Endodermal cell (in vitro differentiated cells): ENCODE results near the gene TMEM120A. TPM values are rescaled to one million over a fixed set of nuclear protein-coding genes. Genes with fewer than 3 reads are reported as not detected.

Experiments used
- DNase-seq: peaks from one replicate; pipeline ENCODE4 v3.0.0-alpha.2; 2017
- H3K27ac ChIP-seq: 2 replicates; pipeline ENCODE4 v1.5.1; 2013; ENCODE audit warnings: mild to moderate bottlenecking, low read depth, low read length, moderate library complexity
- H3K27me3 ChIP-seq: 2 replicates; pipeline ENCODE4 v1.6.1; 2013; ENCODE audit warnings: mild to moderate bottlenecking, low read length, moderate library complexity; ENCODE audit not compliant: insufficient read depth, control insufficient read depth, poor library complexity, severe bottlenecking
- H3K36me3 ChIP-seq: 2 replicates; pipeline ENCODE4 v1.7.0; 2013; ENCODE audit warnings: mild to moderate bottlenecking, low read length, moderate library complexity; ENCODE audit not compliant: control insufficient read depth, insufficient read depth
- H3K4me1 ChIP-seq: one replicate; pipeline ENCODE4 v1.7.0; 2013; ENCODE audit warnings: low read length; ENCODE audit not compliant: control insufficient read depth, insufficient read depth
- H3K4me3 ChIP-seq: 2 replicates; pipeline ENCODE4 v1.5.1; 2013; ENCODE audit warnings: mild to moderate bottlenecking, low read length, moderate library complexity
- H3K9ac ChIP-seq: 2 replicates; pipeline ENCODE4 v1.6.1; 2013; ENCODE audit warnings: mild to moderate bottlenecking, low read length, moderate library complexity; ENCODE audit not compliant: poor library complexity, severe bottlenecking; ENCODE audit errors: extremely low read depth
- H3K9me3 ChIP-seq: 2 replicates; pipeline ENCODE4 v1.6.1; 2013; ENCODE audit warnings: mild to moderate bottlenecking, low read length, moderate library complexity; ENCODE audit not compliant: control insufficient read depth
- H3K27ac Mint-ChIP-seq: 2 replicates; pipeline ENCODE4 v1.8.0; 2020; ENCODE audit warnings: mixed read lengths
- H3K27me3 Mint-ChIP-seq: 2 replicates; pipeline ENCODE4 v1.8.0; 2021; ENCODE audit warnings: mild to moderate bottlenecking, mixed read lengths; ENCODE audit not compliant: insufficient read depth
- H3K36me3 Mint-ChIP-seq: 2 replicates; pipeline ENCODE4 v1.8.0; 2020; ENCODE audit warnings: low read depth, mixed read lengths
- H3K4me1 Mint-ChIP-seq: 2 replicates; pipeline ENCODE4 v1.8.0; 2020; ENCODE audit warnings: mixed read lengths
- H3K4me3 Mint-ChIP-seq: 2 replicates; pipeline ENCODE4 v1.8.0; 2020; ENCODE audit warnings: mild to moderate bottlenecking, moderate library complexity, mixed read lengths
- H3K9me3 Mint-ChIP-seq: 2 replicates; pipeline ENCODE4 v1.8.0; 2020; ENCODE audit warnings: mild to moderate bottlenecking, mixed read lengths
- WGBS, 2 experiments: methylation state at CpG; one replicate each; pipeline versions ENCODE4 v1.1.5 to v1.1.7; 2013; ENCODE audit warnings: missing lambda C conversion rate in 2 of 2, mixed read lengths in 1 of 2; ENCODE audit not compliant: insufficient coverage in 1 of 2, insufficient read length in 1 of 2; 5-methylcytosine and 5-hydroxymethylcytosine counted together
- total RNA-seq, 2 donors: library from RNA; stranded (reverse); fragmentation: NEBNext Ultra II Directional in 1 of 2; extraction: Animal tissue kit (Norgen Biotek cat#: 25700) in 1 of 2; gene quantifications; 2 replicates in 1 of 2; 3 replicates in 1 of 2; pipeline ENCODE4 v1.2.1, GENCODE V29; 2021
- TF ChIP-seq, protein P1 (sequence below): fragments of 200-600 bp; sonication (generic); conservative IDR thresholded peaks from 2 replicates; pipeline ENCODE4 v1.5.0; 2021; ENCODE audit warnings: antibody characterized with exemption, mild to moderate bottlenecking

TMEM120A gene
- total RNA-seq, 2 donors from 2014 or later, result 18.8 to 19.1 TPM

DNA sequence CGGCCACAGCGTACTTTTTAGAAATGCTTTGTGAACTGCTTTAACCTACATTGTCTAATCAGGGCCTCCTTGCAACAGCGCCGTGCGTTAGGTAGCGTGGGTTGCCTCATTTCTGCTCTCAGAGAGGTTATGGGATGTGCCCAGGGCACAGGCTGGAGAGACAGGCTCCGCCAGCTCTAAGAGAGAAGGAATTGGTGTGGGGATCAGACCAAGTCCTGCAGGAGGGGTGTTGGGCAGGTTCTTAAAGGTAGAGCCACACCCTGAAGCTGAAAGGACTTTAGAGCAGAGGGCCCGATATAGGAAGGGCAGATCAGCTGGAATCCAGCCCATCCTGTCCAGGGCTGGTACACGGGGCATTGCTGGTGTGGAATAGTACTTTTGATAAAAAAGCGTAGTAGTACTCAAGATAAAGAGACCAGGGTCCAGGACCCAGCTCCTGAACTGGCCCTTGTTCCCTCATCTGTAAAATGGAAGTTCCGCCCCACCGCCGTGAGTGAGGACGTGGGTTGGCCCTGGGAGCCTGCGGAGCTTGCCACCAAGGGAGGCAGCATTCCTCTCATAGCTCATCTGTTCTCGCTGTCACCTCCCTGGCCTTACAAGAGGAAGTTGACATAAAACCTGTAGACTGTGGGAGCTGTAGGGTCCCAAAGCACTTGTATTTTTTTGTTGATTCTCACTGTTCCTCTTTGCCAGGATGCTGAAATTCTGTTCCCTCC, 37.2 kb downstream of the TMEM120A start:
- TF ChIP-seq, protein P1, sequence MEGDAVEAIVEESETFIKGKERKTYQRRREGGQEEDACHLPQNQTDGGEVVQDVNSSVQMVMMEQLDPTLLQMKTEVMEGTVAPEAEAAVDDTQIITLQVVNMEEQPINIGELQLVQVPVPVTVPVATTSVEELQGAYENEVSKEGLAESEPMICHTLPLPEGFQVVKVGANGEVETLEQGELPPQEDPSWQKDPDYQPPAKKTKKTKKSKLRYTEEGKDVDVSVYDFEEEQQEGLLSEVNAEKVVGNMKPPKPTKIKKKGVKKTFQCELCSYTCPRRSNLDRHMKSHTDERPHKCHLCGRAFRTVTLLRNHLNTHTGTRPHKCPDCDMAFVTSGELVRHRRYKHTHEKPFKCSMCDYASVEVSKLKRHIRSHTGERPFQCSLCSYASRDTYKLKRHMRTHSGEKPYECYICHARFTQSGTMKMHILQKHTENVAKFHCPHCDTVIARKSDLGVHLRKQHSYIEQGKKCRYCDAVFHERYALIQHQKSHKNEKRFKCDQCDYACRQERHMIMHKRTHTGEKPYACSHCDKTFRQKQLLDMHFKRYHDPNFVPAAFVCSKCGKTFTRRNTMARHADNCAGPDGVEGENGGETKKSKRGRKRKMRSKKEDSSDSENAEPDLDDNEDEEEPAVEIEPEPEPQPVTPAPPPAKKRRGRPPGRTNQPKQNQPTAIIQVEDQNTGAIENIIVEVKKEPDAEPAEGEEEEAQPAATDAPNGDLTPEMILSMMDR, result no peak
- H3K9ac ChIP-seq, result no peak overlapping the region
- Mint-ChIP-seq H3K4me3 (no peak overlapping the region), H3K36me3 (peaks cover 59% of the 10 kb centered on the region), H3K9me3 (peaks cover 9% of the 10 kb centered on the region), H3K27me3 (no peaks in the 10 kb centered on the region), H3K27ac (peak overlapping the region; percentile 79), H3K4me1 (peaks cover 12% of the 10 kb centered on the region)
- H3K36me3 ChIP-seq, result peaks cover 63% of the 10 kb centered on the region
- H3K4me1 ChIP-seq, result no peaks in the 10 kb centered on the region
- no peak overlapping the region for H3K4me3 ChIP-seq
- H3K9me3 ChIP-seq, result no peaks in the 10 kb centered on the region
- no peaks in the 10 kb centered on the region for H3K27me3 ChIP-seq
- 83 to 89% methylated on average over 13 to 16 of the region's 16 CpGs for WGBS, 2 experiments
- no peak overlapping the region for H3K27ac ChIP-seq
- DNase-seq, result peak; percentile 92

DNA sequence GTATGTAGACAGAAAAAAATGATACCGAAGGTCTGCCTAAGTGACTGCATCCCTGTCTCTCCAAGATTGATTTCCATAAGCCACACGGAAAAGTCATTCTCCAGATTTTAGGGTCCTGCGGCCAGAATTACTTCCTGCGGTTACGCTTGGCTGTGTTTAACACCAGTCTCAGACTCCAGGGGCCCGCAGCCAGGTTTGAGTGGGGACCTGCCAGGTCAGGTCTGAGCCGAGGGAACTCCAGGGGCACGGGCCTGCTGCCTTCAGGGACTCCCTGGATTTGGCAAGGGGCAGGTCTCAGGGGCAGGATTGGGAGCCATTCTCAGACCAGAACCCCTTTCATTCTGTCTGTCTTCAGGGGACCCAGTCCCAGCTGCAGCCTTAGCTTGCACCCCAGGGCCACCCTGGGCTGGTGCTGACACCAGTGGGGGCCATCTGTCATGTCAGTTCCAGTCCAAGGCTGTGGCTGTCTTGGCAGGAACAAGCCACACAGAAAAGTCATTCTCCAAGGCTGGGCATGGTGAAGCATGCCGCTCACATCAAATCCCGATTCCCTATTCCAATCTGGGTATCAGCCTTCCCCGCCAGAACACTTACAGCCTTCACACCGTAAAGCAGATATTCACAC, 39.0 kb downstream of the TMEM120A start:
- Mint-ChIP-seq H3K9me3 (peaks cover 13% of the 10 kb centered on the region), H3K4me1 (peaks cover 12% of the 10 kb centered on the region), H3K27ac (no peak overlapping the region), H3K4me3 (no peak overlapping the region), H3K36me3 (peaks cover 53% of the 10 kb centered on the region), H3K27me3 (no peaks in the 10 kb centered on the region)
- Histone ChIP-seq H3K4me3 (no peak overlapping the region), H3K27ac (no peak overlapping the region), H3K36me3 (peaks cover 53% of the 10 kb centered on the region), H3K27me3 (no peaks in the 10 kb centered on the region), H3K9ac (no peak overlapping the region), H3K9me3 (no peaks in the 10 kb centered on the region), H3K4me1 (no peaks in the 10 kb centered on the region)
- TF ChIP-seq, protein P1, result no peak
- no peak for DNase-seq
- WGBS, 2 experiments, result 87 to 95% methylated on average over 10 to 12 of the region's 12 CpGs

DNA sequence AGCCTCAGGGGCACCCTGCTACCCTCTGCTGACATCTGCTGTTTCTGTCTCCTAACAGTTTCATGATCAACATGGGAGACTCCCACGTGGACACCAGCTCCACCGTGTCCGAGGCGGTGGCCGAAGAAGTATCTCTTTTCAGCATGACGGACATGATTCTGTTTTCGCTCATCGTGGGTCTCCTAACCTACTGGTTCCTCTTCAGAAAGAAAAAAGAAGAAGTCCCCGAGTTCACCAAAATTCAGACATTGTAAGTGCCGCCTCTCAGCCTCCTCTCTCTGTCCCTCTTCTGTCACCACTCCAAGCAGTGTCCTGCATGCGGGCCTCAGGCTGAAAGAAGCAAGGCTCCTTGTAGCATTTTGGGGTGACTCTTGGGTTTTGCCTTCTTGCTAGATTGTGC, 40.5 kb downstream of the TMEM120A start:
- Histone ChIP-seq H3K9me3 (no peaks in the 10 kb centered on the region), H3K4me3 (no peak overlapping the region), H3K9ac (no peak overlapping the region), H3K27me3 (no peaks in the 10 kb centered on the region), H3K4me1 (no peaks in the 10 kb centered on the region), H3K27ac (no peak overlapping the region), H3K36me3 (peaks cover 43% of the 10 kb centered on the region)
- TF ChIP-seq, protein P1, result no peak
- Mint-ChIP-seq H3K27me3 (no peaks in the 10 kb centered on the region), H3K4me1 (peaks cover 12% of the 10 kb centered on the region), H3K9me3 (peaks cover 13% of the 10 kb centered on the region), H3K36me3 (peaks cover 51% of the 10 kb centered on the region), H3K27ac (no peak overlapping the region), H3K4me3 (no peak overlapping the region)
- WGBS, 2 experiments, result 95 to 96% methylated on average over 10 to 11 of the region's 11 CpGs
- DNase-seq, result no peak
